Stimulated activated CD8-positive, alpha-beta memory T cell treated with anti-CD3 and anti-CD28 coated beads, Interleukin-2, amount 100 ng/mL, for 1 hour (primary cell): ENCODE results near the gene PALLD.
"Not testable (repeated sequence)": the region's sequence is repeated elsewhere in the genome, so short reads cannot be mapped to it uniquely, and the experiment has no call there.

Experiments
- DNase-seq, 2 donors: peaks; one replicate each; pipeline ENCODE4 v3.0.0-alpha.2; 2020; ENCODE audit warnings: low read depth in 2 of 2

Gene PALLD

DNA sequence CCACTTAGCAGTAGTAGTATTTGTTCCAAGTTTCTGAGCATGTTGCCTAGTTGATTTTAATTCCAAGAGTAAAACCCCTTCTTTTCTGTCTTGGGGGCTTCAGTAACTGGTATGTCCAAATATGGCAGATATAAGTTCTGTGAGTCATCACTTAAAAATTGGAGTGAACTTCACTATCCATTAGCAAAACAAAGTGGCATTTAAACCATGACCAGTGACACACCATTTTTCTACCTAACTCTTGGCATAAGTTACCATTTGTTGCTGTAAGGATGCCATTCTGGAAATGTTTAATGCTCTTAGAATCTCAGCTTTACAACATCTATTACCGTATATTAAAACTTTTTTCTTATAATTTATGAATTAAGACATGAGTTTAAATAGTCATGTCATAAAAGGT is 411.2 kb downstream of the PALLD start:
- DNase-seq: no peak

DNA sequence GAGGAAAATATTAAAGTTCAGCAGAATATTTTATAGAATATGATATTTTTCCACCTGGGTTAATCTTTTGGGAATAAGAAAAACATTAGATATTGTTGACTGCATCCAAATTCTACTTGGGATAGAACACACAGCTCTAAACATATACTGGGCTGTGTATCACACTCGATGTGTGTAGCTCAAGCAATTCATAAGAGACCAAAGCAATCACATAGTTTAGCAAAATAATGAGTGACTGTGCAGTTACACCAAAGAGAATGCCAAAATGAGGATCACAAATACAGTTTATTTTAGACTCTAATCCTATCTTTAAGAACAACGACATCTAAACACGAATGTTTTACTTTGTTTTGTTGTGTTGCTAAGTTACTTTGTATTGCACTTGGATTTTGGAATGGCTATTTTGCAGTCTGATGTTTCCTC is 412.0 kb downstream of the PALLD start:
- no peak for DNase-seq

DNA sequence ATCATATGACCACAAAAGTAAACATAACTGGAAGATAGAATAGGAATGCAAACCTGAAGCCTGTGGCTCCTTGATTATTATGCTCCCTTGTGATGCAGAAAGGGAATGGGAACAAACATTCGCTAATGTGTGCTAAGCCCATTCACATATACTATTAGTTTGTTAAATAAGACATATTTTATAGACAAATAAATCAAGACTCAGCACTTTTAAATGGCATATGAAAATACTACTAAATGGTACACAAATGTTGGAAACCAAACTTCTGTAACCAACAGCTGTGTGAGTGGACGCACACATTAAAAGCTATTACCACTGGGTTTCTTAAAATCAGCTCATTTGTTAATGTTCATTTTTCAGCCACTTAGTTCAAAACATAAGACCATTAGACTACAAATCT is 417.2 kb downstream of the PALLD start:
- DNase-seq: no peak

DNA sequence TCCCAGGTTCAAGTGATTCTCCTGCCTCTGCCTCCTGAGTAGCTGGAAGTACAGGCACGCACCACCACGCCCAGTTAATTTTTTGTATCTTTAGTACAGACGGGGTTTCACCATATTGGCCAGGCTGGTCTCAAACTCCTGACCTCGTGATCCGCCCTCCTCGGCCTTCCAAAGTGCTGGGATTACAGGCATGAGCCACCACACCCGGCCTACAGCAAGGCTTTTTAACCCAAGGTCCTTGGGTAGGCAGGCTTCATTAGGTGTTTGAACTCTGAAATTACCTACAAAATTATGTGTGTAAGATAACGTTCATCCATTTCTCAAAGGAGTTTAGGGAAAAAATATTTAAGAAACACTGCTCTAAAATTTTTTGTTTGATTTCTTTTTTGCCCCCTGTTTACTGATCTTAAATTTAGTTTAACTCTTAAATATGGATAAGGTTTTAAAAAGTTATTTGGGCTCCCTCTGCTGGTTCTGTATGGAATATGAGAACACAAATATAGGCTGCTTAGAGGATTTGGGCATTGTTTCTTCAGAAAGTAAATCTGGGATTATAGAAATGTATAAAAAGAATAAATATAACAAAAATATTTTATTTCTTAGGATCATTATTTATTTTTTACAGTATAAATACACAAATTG is 420.4 kb downstream of the PALLD start:
- DNase-seq: no peak

DNA sequence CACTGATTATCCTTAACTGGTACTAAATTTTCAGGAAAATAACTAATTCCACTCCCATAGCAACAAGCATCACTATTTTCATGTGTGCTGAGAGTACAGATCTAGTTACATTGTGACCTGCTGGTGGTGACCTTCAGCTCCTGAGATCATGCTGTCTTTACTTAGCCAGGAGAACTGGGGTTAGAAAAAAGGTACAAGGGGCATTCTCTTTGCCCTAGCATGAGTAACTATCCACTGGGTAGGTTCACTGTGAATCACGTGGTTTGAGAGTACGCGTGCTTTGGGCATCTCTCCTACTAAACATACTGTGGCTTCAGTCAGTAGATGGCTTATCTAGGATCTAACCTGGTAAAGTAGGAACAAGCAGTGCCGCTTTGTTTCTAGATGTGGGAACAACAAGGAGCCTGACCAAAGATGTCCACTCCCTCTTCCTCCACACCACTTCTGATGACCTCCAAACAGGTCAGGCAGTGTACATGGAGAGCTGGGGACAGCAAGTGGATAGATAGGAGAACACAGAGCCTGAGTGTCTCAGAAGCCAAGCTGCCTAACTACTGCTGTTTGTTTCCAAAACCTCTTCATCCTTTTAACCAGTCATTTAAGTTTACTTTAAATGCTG is 423.0 kb downstream of the PALLD start:
- no peak for DNase-seq

- DNase-seq: no peak
Measured at GRCh38 chr4:168920441-168921065, 423.7 kb downstream of the PALLD start.

DNA sequence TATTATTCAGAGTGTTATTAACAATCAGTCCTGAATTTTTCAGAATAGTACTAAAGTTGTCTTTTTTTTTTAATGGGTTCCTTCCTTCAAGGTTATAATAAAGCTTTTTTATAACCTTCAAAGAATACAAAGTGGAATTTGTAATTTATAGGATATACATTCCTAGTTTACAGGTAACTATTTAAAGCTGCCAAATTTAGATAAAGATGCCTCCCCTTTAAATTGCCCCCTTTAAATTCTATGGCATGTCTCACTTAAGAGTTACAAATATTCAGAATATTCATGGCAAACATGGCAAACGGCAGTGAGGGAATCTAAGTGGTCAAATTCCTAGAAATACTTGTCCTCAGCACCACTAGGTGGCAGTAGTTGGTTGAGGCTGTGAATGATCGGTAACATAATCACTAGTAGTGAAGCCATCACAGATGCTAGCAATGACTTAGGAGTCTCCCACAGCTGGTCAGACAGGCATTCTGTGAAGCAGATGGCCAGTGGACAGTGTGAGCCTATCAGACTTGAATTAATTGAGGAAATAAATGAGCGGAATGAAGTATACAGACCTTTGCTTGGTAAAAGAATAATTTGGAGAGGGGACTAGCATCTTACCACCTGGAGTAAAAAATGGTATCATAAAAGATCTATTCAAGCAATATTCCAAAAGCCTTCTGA is 426.8 kb downstream of the PALLD start:
- DNase-seq: peak; percentile 17 to 23

DNA sequence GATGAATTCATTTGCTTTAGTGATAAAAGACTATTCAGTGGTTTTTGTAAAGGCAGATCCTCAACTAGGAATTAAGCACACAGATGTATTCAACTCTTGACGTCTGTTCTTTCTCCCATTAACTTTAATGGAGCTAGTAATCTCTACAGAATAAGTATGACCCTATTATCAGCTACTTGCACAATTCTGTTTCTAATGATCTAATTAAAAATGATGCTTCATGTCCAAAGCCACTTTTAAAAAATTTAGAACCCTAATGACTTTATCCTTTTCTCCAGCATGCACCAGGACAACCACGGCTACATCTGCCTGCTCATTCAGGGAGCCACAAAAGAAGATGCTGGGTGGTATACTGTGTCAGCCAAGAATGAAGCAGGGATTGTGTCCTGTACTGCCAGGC is 427.8 kb downstream of the PALLD start:
- no peak for DNase-seq

GRCh38 chr4:168925789-168926490 is 429.1 kb downstream of the PALLD start:
- no peak for DNase-seq

DNA sequence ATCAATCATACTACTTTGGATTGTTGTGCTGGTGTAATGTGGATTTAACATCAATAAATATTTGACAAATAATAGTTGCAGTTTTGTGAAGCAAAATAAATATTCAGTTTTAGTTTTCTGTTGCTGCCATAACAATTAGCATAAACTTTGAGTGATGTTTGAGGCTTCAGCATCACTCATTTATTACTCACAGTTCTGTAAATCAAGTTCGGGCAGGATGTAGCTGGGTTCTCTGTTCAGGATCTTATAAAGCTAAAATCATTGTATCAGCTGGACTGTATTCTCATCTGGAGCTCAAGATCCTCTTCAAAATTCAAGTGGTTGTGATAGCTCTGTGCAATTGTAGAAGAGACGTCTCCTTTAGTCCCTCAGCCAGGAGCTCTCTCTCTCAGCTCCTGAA is 431.5 kb downstream of the PALLD start:
- DNase-seq: no peak

- no peak for DNase-seq
Measured at GRCh38 chr4:168928875-168929274, 432.0 kb downstream of the PALLD start.

- no peak for DNase-seq
Measured at GRCh38 chr4:168930413-168931196, 433.8 kb downstream of the PALLD start.

DNA sequence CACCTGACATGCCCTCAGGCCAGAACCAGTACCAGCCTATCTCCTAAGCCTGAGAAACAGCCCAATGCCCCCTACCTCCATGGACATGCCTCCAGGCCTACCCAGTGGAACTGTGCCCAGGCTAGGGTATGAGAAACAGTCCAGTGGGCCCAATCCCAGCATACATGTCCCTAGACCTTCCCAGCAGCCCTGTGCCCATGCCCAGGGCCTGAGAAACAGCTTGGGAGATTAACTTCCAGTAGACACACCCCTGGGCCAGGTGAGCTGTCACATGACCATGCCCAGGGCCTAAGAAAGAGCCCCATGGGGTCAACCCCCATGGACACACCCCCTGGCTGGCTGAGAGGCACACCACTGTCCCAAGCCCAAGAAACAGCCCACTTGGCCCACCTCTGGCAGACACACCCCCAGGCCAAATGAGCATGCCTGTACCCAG is 434.4 kb downstream of the PALLD start:
- no peak for DNase-seq

- no peak for DNase-seq
Measured at GRCh38 chr4:168932138-168932537, 435.3 kb downstream of the PALLD start.

- DNase-seq: no peak
Measured at GRCh38 chr4:168933423-168933822, 436.6 kb downstream of the PALLD start.

GRCh38 chr4:168937473-168937872 is 440.6 kb downstream of the PALLD start:
- not testable (repeated sequence) for DNase-seq

GRCh38 chr4:168942985-168943384 is 446.1 kb downstream of the PALLD start:
- DNase-seq: no peak

- no peak for DNase-seq
Measured at GRCh38 chr4:168945291-168945690, 448.4 kb downstream of the PALLD start.

DNA sequence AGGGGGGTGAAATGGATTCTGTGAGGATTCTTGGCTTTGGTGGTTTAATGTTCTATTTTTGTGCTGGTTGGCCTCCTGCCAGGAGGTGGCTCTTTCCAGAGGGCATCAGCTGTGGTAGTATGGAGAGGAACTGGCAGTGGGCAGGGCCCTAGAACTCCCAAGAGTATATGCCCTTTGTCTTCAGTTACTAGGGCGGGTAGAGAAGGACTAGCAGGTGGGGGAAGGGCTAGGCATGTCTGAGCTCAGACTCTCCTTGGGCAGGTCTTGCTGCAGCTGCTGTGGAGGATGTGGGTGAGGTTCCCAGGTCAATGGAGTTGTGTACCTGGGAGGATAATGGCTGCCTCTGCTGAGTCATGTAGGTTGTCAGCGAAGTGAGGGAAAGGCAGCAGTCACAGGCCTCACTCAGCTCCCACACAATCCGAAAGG is 456.0 kb downstream of the PALLD start:
- not testable (repeated sequence) for DNase-seq

DNA sequence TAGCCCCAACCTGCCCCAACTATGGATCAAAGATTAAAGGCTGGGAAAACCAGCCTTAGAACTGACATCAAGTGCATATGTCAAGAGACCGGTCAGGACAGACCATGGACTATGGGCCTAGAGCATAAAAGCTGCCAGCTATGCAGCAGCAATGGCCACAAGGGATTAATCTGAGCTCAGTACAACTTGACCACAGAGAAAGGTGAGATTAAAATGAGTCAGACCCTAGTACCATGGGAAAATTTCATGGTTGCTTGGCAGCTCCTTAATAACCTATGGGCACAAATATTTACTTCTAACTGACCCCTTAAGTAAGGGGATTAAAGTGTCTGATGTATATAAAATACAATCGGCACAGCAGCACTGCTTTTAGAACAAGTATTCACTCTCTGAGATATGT is 458.8 kb downstream of the PALLD start:
- DNase-seq: no peak

DNA sequence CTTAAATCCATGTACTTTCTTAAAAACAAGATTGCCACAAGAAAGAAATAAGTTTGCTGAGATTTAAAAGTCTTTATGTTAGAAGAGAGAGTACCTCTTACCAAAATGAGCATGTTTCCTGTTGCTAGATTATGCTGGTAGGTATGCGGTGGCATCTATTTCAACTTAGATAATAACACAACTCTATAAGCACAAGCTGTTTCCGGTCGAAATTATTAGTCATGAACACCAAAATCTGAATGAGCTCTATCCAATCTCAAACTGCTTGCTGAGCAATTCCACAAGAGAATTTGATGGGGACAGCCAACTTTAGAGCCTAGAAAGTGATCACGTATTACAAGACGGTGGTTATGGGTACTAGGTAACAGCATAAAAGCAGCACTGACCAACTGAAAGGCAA is 463.9 kb downstream of the PALLD start:
- DNase-seq: no peak
